Activated CD8-positive, alpha-beta memory T cell treated with anti-CD3 and anti-CD28 coated beads for 1 hour (primary cell): ENCODE results near the gene FKBP5.
"Not testable (repeated sequence)": the region's sequence is repeated elsewhere in the genome, so short reads cannot be mapped to it uniquely, and the experiment has no call there.

Experiments used
- DNase-seq, 2 donors: peaks; one replicate each; pipeline ENCODE4 v3.0.0-alpha.2; 2020; ENCODE audit warnings: low read depth in 1 of 2; ENCODE audit errors: extremely low read depth in 1 of 2

FKBP5 gene

DNA sequence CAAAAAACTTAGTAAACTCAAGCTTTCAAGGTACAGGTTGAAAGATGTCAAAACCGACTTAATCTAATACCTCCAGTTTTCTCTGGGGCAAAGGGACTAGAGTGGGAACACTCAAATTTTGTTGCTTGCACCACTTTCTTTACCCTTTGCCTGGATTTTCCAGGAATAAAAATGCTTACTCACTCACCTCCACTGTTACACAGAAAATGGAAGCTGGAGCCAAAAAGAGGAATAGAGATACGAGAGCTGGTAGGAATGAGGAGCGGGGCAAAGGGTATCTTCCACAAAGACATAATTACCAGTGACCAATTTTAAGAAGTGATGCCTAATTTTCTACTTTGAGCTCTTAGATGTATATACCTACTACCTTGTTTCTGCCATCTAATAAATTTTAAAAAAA, 96.5 kb downstream of the FKBP5 start:
- DNase-seq, result no peak

DNA sequence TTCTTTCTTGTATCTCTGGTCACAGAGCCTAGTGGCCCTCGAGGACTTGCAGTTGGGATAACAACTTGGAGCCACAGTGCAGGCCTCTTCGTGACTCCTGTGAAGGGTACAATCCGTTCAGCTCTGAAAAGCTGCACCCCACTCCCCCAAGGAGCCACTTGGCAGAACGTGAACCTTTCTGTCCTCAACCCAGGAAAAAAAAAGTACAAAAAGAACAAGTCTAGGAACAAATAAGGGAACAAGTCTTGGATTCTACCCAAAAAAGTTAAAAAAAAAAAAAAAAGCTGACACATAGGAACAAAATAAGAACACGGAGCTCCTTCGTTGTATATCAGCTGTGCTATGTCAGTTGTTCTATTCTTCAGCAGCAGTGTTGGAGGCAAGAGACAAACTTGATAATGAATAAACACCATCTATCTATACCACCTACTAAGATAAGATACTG, 98.1 kb downstream of the FKBP5 start:
- DNase-seq, result no peak

DNA sequence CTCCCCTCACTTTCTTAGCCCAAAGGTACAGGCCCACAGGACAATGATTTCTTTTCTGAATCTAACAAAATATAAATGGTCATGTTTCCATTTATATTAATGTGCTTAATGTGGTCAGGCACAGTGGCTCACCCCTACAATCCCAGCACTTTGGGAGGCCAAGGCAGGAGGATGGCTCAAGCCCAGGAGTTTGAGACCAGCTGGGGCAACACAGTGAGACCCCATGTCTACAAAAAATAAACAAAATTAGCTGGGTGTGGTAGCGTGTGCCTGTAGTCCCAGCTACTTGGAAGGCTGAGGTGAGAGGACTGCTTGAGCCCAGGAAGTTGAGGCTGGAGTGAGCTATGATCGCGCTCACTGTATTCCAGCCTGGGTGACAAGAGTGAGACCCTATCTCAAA, 98.8 kb downstream of the FKBP5 start:
- DNase-seq, result no peak

DNA sequence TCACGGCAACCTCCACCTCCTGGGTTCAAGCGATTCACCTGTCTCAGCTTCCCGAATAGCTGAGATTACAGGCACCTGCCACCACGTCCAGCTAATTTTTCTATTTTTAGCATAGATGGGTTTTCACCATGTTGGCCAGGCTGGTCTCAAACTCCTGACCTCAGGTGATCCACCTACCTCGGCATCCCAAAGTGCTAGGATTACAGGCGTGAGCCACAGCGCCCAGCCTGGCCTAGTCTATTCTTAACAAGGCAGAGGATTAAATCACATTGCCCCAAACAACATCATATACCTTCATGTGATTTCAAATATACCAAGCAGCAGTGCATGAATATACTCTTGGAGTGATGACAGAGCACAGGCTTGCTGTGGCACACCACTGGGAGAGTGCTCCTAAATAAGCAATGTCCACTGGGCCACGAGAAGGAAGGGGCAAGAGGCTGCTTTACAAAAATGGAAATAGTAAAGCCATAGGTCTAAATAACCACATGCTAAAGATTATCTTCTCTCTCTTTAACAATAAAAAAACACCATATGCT, 99.4 kb downstream of the FKBP5 start:
- no peak for DNase-seq

DNA sequence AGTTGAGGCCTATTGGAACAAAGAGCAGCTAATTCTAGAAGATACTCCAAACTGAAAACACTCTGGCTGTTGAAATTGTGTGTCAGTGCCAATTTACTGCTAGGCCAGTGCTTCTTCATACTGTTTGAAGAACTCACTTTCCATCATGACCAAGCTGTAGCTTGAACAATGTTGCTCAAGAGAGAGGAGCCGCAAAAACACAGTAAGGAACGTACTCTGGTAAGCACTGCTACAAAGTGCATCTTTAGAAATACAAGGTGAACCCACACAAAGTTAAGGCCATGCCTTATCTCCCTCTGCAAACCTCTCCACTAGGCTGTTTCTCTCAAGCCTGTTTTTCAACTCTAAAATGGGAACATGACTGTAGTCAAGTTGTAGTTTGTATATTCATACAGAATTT, 101.5 kb downstream of the FKBP5 start:
- no peak for DNase-seq

DNA sequence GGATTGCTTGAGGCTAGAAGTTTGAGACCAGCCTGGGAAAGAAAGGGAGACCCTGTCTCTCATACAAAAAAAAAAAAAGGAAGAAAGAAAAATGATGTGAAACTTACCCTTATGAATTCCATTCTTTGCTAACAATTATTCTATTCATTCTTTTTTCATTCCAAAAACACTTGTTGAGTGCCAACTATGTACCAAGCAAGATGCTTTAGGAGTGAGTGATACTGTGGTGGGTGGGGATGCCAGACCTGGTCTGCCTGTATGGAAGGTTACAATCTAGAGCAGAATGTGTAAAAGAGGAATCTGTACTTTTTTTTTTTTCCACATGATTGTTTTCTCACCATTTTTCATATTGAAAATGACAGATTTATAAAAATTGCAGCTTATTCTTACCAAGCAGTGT, 102.2 kb downstream of the FKBP5 start:
- DNase-seq, result no peak

DNA sequence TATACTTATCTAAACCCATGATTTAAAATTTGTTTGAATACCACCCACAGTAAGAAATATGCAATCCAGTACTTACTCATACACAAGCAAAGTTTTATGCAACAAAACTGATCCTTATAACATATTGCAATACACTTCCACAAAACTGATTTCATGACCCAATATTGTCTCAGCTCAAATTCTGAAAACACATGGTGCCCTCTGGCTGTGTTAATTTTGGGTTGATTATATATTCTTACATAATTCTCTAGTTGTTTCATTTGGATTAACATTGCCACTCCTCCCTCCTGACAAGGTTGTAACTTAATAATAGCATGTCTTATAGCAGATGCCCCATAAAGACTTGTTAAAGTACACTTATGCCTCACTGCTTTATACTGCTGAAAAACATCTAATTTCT, 103.1 kb downstream of the FKBP5 start:
- DNase-seq, result no peak

DNA sequence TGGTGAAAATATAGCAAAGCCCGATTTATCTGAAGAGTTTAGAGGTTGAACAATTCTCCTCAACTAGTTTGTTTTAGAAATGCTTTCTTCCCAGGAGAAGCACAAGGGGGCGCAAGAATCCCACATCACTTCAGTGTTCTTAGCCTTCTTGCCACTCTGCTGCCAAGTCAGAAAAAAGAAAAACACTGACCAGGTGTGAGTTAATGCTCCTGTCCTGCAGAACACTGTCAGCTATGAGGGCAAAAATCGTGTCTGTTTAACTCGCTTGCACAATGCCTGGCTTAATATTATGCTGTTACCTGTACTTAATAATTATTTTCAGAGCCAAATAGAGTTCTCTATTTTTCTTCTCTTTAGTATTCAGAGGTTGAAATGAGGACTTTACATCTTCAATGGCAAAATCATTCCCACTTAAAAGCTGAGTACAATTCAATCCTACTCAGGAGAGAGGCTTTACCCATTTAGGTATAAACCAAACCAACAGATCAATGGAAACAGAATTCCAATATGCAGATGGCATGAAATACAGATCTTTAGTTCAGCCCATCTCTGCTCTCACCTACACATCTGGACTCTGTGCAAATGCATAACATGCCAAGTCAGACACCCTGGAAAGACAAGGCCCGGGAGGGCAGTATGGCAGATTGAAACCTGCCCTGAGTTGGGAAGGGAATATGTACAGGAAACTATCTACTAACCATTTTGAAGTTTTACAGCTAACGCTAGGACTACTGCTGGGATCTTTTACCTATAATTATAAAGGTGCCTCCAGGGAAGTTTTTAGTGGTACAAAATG, 104.6 kb downstream of the FKBP5 start:
- peak; percentile 44 to 45 for DNase-seq

DNA sequence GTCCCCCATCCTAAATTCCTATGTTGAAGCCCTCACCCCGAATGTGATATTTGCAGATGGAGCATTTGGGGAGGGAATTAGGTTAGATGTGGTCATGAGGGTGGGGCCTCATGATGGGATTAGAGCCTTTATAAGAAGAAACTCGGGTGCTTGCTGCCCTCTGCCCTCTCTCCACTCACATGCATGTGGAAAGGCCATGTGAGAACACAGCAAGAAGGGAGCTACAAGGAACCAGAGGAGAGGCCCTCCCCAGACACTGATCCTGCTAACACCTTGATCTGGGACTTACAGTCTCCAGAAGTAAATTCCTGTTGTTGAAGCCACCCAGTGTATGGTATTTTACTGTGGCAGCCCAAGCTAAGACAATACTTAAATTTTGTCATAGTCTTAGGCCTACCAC, 106.4 kb downstream of the FKBP5 start:
- DNase-seq, result no peak

DNA sequence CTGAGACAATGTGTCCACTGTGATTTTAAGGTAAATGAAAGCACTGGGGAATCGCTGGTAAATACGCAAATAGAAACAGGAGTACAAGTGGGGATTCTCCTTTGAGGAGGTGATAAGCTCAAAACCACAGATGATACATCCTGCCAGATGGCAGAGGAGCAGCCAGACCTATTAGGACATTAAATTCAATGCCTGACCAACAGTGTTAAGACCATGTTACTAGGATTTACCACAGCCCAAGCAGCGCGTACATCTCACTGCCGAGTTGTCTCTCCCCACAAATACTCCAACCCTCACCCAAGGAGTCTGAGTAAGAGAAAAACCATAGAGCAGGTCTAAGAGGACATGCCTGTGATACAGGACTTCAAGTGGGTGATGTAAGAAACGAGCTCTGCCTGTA, 107.1 kb downstream of the FKBP5 start:
- no peak for DNase-seq

DNA sequence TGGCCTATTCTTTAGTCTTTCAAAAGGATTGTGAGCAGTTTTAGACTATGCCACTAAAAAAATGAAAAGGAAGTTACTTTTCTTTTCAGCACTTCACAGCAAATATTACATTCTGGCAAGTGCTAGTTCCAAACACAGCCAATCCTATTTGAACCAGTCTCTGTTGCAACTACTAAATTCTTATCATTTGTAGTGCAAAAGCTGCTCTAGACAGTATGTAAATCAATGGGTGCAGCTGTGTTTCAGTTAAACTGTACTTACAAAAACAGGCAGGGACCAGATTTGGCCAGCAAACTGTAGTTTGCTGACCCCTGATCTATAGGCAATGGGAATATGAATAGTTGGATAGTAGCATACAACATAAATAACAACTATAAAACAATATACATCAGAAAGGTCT, 107.9 kb downstream of the FKBP5 start:
- DNase-seq, result no peak

DNA sequence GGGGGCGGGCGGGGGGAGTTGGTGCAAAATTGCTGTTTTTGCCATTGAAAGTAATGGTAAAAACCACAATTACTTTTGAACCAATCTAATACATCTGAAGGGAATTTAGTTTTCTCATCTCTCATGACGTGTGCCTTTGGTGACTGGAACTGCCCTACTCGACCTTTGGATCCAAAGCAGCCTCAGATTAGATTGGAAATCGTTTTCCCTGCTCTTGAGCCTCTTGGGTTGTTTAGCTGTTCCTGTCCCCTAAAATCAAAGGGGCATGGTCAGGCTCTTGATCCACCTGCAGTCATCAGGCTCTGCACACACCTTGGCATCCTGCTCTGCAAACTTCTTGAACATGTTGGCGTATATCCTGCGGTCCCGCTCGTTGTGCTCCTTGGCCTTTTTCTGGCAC, 112.0 kb downstream of the FKBP5 start:
- no peak for DNase-seq

DNA sequence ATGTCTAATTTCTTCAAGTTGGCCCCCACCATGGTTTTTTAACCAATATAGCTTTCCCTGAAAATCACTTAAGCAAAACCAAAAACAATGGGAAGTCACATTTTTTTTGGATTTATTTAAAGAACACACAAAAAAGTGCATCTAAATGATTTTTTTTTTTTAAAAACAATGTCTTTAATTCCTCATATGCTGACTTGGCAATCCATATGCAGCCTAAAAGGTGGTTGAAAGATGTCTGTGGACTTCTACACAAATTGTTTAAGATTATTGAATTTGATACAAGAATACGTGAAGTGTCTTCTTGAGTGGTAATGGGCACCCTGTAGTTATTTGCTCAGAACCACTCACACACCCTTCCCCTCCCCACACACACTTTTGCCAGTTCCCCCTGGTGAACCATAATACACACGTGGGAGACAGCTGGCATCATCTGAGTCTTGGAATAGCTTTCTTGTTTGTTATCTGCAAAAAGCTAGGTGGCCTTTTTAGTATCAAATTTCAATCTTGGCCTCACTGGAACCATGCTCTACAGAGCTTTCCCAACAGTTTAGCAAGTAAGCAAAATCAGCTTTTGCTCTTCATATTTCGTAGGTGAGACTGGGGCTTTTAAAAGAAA, 115.1 kb downstream of the FKBP5 start:
- no peak for DNase-seq

DNA sequence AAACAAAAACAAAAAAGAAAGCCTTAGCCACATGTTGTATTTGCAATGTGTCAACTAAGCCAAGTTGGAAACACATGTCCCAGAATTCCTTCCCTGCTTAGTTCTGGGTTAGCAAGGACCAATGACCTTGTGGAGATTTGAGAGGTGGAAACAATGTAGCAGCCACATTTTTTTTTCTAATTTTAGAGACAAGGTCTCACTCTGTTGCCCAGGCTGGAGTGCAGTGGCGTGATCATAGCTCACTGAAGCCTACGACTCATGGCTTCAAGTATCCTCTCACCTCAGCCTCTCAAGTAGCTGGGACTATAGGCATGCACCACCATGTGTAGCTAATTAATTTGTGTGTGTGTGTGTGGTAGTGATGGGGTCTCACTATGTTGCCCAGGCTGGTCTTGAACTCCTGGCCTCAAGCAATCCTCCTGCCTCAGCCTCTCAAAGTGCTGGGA, 117.8 kb downstream of the FKBP5 start:
- DNase-seq, result not testable (repeated sequence)

DNA sequence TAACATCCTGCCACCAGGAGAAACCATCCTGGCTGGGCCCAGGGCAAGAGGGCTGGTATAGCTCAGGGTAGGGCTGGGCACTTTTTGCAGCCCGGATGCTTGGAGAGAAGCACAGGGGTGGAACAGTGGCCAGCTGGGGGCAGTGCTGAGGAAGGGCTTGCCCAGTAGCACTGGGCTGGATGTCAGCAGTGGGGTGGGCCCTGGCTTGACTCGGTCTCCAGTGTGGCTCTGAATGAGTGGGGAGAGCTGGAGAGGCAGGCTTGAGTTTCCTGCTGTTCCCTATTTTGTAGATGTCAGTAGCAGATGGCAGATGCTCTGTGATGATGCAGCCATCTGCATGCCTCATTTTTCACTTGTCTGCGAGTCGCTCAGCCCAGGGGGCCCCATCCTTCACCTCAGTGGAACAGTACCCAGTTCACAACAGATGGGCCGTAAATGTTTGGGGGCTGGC, 119.7 kb downstream of the FKBP5 start:
- DNase-seq, result peak in 1 of 2 donors; percentile 7

DNA sequence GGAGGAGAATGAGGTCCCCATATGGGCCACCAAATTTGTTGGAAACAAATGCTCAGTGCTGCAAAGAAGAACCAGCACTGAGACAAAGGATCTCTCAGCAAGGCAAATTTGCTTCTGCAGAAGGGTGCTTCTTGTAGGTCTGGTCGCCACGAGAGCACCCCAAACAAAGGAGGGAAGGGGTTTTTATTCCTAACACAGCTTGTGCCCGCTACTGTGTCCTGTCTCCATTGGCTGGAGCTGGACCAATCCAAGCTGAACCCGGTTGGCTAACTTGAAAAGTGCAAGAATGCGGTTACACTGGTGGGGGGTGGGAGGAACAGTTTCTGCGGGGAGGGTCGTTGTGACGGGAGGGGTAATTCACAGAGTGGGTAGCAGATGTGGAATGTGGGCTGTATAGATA, 121.9 kb downstream of the FKBP5 start:
- DNase-seq, result no peak

DNA sequence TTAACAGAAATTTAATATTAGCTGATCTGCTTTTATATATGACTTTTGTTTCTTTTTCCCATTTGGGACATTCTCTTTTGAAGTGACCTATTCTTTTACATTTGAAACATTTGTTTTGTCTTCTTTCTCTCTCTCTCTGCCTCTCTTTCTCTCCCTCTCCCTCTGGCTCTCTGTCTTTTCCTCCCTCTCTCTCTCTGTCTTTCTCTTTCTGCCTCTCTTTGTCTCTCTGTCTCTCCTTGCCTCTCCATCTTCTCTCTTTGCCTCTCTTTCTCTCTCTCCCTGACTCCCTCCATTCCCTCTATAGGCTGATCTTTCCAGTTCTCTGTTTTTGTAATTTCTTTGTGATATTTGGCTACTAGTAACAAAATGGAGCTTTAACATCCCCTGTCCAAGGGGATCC, 124.0 kb downstream of the FKBP5 start:
- DNase-seq, result no peak

DNA sequence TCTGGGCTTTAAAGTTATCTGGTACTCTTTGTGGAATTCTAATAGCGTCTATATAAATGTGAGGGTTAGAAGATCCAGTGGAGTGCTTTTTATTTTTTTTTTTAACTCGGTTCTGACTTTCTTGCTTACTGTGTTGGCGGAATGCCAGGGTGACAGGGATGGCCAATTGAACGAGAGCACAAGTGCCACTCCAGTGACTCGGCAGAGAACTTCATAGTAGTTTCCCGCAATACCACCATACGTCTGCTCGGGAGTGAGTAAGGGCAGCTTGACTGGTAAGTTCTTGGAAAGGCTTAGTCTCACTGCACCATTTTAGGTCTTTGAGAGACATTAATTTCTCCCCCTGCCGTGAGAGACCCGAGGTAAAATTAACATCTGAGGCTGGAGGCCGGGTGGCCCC, 126.7 kb downstream of the FKBP5 start:
- DNase-seq, result no peak

DNA sequence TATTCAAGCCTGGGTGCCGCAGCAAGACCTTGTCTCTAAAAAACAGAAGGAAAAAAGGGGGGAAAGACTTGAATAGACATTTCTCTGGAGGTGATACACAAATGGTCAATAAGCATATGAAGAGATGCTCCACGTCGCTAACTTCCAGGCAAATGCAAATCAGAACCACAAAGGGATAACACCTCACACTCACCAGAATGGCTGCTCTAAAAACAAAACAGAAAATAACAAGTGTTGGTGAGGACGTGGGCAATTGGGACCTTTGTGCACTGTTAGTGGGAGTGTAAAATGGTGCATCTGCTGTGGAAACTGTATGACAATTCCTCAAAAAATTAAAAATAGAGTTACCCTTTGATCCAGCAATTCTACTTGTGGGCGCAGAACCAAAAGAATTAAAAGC, 127.6 kb downstream of the FKBP5 start:
- no peak for DNase-seq

DNA sequence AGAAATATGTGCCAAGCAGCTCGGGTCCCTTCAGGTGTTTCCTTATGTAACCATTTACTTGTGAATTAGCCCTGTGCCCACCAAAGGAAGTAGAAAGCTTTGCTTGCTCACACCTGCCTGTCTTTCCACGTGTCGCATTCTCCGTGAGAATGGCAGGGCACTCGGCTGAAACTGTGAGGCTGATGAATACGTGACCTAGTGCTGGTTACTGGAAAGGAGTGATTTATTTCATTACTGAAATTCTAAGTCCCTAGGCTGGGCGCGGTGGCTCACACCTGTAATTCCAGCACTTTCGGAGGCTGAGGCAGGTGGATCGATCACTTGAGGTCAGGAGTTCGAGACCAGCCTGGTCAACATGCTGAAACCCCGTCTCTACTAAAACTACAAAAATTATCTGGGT, 130.1 kb downstream of the FKBP5 start:
- no peak for DNase-seq

DNA sequence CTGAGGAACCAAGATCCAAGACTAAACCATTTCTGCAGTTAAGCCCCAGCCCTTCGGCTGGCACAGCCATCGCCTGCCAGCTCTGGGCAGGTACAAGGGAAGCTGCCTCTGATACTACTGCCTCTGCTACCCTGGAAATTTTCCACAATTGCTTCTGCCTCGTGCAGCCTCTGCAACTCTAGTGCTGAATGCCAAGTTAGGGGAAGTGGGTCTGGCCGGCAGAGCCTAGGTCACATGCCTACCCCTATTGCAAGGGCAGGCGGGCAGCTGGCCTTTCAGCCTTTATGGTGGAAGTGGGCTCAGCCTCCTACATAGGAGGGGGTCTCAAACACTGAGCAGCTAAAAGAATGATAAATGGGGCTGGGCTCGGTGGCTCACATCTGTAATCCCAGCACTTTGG, 131.5 kb downstream of the FKBP5 start:
- DNase-seq, result no peak

DNA sequence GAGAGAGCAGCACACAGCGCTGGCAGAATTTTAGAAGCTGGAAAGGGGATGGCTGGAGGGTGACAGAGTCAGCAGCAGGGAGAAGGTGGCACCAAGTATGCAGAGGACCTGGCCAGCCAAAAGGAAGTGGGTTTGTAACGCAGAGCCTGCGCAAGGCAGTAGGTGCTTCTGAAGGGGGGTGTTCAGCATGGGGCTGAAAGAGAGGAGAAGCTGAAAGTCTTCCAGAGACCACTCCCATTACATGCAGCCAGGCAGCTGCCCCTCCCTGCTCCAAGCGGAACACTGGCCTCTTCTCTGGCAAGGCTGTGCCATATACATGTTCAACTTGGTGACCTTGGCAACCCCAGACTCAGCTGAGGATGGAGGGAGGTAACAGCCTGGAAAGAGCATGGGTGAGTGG, 133.9 kb downstream of the FKBP5 start:
- DNase-seq, result no peak
